Right forelimb (tissue), 1 donor: Measurements from ENCODE around the gene SALL1.

ENCODE experiments used
- DNase-seq: peaks from one replicate; pipeline ENCODE4 v3.0.0-alpha.2; 2018

Gene SALL1

GRCh38 chr16:51155820-51156806 is 5.0 kb upstream of the SALL1 start:
- DNase-seq, result peak; percentile 57

GRCh38 chr16:51155199-51155607 is 4.1 kb upstream of the SALL1 start:
- peak; percentile 52 for DNase-seq

- DNase-seq, result peak; percentile 55
Measured at GRCh38 chr16:51154271-51155171, 3.5 kb upstream of the SALL1 start.

GRCh38 chr16:51153577-51154031 is 2.5 kb upstream of the SALL1 start:
- peak; percentile 61 for DNase-seq

GRCh38 chr16:51152691-51153576 is 1.9 kb upstream of the SALL1 start:
- no peak for DNase-seq

- peak; percentile 86 for DNase-seq
Measured at GRCh38 chr16:51151961-51152663, 1.0 kb upstream of the SALL1 start.

- peak; percentile 81 for DNase-seq
Measured at GRCh38 chr16:51151435-51151960, 428 bp upstream of the SALL1 start.

GRCh38 chr16:51150165-51150887 is 744 bp downstream of the SALL1 start:
- DNase-seq, result peak; percentile 51

GRCh38 chr16:51149721-51150164 is 1.3 kb downstream of the SALL1 start:
- DNase-seq, result no peak

- DNase-seq, result no peak
Measured at GRCh38 chr16:51149251-51149661, 1.8 kb downstream of the SALL1 start.

- no peak for DNase-seq
Measured at GRCh38 chr16:51148678-51149228, 2.3 kb downstream of the SALL1 start.

- DNase-seq, result no peak
Measured at GRCh38 chr16:51147776-51148677, 3.0 kb downstream of the SALL1 start.

- DNase-seq, result no peak
Measured at GRCh38 chr16:51146256-51146924, 4.7 kb downstream of the SALL1 start.

- no peak for DNase-seq
Measured at GRCh38 chr16:51144203-51144602, 6.9 kb downstream of the SALL1 start.

- DNase-seq, result no peak
Measured at GRCh38 chr16:51143196-51143977, 7.7 kb downstream of the SALL1 start.

GRCh38 chr16:51141541-51141940 is 9.5 kb downstream of the SALL1 start:
- DNase-seq, result no peak

- DNase-seq, result no peak
Measured at GRCh38 chr16:51141106-51141505, 10.0 kb downstream of the SALL1 start.

- no peak for DNase-seq
Measured at GRCh38 chr16:51140112-51140511, 11.0 kb downstream of the SALL1 start.
